ENCODE data around the gene THAP12. TPM values are rescaled to one million over a fixed set of nuclear protein-coding genes. Genes with fewer than 3 reads are reported as not detected.

Gene THAP12
- total and polyA plus RNA-seq, 2 donors (not counting 3 experiments of a cell fraction or from before 2014, with no cell fraction given) = 12.2 to 36.7 TPM

DNA sequence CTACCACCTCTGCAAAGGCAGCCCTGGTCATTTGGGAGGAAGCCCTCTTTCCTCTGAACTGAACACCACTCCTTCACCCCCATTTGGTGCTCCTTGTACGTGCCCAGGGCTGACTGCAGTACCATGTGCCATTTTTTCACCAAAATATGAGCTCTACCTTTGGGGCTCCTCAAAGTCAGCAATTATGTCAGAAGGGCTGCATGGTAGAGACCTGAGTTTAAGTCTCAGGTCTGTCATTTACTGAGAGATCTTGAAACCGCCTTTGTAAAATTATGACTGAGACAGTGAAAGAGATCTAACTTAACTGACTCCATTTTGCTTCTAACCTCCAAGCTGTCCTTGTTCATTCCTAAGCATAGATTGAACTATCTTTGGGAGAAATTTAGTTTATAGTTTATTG, 58.0 kb downstream of the THAP12 start:
- H3K9ac ChIP-seq (replicated peaks; ENCODE audit: extremely low read depth, insufficient read depth, low read length) = no peak overlapping the region
- dilution Hi-C loops (cut with MboI; ENCODE audit: extremely low pct_ligation_motif_present, low sequenced_read_pairs) = no loop called here
- H3K4me2 ChIP-seq (ENCODE audit: insufficient read depth, low read length) = no peak overlapping the region
- H3K4me3 ChIP-seq (replicated peaks in 1 of 3; ENCODE audit: insufficient read depth in 1 of 3, low read depth in 1 of 3, low read length in 3 of 3) = no peak overlapping the region
- H3K4me1 ChIP-seq (ENCODE audit: control insufficient read depth, extremely low read depth, insufficient read depth, low read length) = no peaks in the 10 kb centered on the region
- intact Hi-C loops (cut with micrococcal nuclease) = no loop called here
- no peaks in the 10 kb centered on the region for H3K36me3 ChIP-seq (ENCODE audit: control insufficient read depth in 2 of 2, extremely low read depth in 1 of 2, insufficient read depth in 2 of 2, low read length in 2 of 2)
- DNase-seq (ENCODE audit: low read depth, low spot score) (no peak), FAIRE-seq (no peak)
- BruUV-seq (replicated peaks) = no TSS peak
- H3K79me2 ChIP-seq (ENCODE audit: control insufficient read depth, insufficient read depth, low read length) = no peaks in the 10 kb centered on the region
- no peaks in the 10 kb centered on the region for H3K9me3 ChIP-seq (replicated peaks; ENCODE audit: control insufficient read depth, insufficient read depth, low read length)
- H2AFZ ChIP-seq (ENCODE audit: low read depth, low read length) = no peak overlapping the region
- H3K27me3 ChIP-seq (ENCODE audit: control insufficient read depth in 2 of 2, insufficient read depth in 2 of 2, low read length in 2 of 2) = peaks cover 20 to 29% of the 10 kb centered on the region in 2 experiments
- CTCF ChIA-PET = interaction anchor here (0.6 to 19.5 kb wide), 7 partner anchors 9 to 358 kb away, joined by 3 to 321 read pairs (median 4); partner anchors contain the start of gene WNT11
- H4K20me1 ChIP-seq (replicated peaks; ENCODE audit: control insufficient read depth, extremely low read depth, insufficient read depth, low read length) = no peaks in the 10 kb centered on the region
- POLR2A ChIA-PET = no interaction called here
- TF ChIP-seq MYC (IDR thresholded peaks at IDR 0.05; ENCODE audit: low read depth, low read length) (no peak), GATA2 (IDR thresholded peaks at IDR 0.05; ENCODE audit: insufficient read depth, insufficient read length, low read depth, low read length) (peak; percentile 4)
- H3K27ac ChIP-seq (ENCODE audit: insufficient read depth, low read depth, low read length) = no peak overlapping the region
- no peaks in the 10 kb centered on the region for H3K9me1 ChIP-seq (replicated peaks; ENCODE audit: control insufficient read depth, extremely low read depth, insufficient read depth, low read length)

GRCh38 chr11:76322540-76322939, 58.4 kb downstream of the THAP12 start:
- no peak for FAIRE-seq
- dilution Hi-C loops (cut with MboI; ENCODE audit: extremely low pct_ligation_motif_present, low sequenced_read_pairs) = no loop called here
- no peak overlapping the region for H3K4me3 ChIP-seq (replicated peaks in 1 of 3; ENCODE audit: insufficient read depth in 1 of 3, low read depth in 1 of 3, low read length in 3 of 3)

More at GRCh38 chr11:76322540-76322939, 58.4 kb downstream of the THAP12 start:
- intact Hi-C loops (cut with micrococcal nuclease) = no loop called here
- ChIA-PET POLR2A (no interaction called here), CTCF (interaction anchor here (0.6 to 19.5 kb wide), 7 partner anchors 13 to 358 kb away, joined by 3 to 321 read pairs (median 3); partner anchors contain the start of gene WNT11)
- TF ChIP-seq GATA2 (IDR thresholded peaks at IDR 0.05; ENCODE audit: insufficient read depth, insufficient read length, low read depth, low read length) (peak; percentile 44), CTCF (IDR thresholded peaks at IDR 0.05; ENCODE audit: extremely low read depth in 1 of 2, insufficient read depth in 1 of 2, low read depth in 1 of 2, low read length in 2 of 2) (no peak)
- no peak overlapping the region for H3K4me2 ChIP-seq (ENCODE audit: insufficient read depth, low read length)
- no peaks in the 10 kb centered on the region for H3K4me1 ChIP-seq (ENCODE audit: control insufficient read depth, extremely low read depth, insufficient read depth, low read length)
- DNase-seq (ENCODE audit: low read depth, low spot score) = no peak
- H3K27me3 ChIP-seq (ENCODE audit: control insufficient read depth in 2 of 2, insufficient read depth in 2 of 2, low read length in 2 of 2) = peaks cover 19 to 28% of the 10 kb centered on the region in 2 experiments
- no peaks in the 10 kb centered on the region for H3K36me3 ChIP-seq (ENCODE audit: control insufficient read depth in 2 of 2, extremely low read depth in 1 of 2, insufficient read depth in 2 of 2, low read length in 2 of 2)
- no peak overlapping the region for H2AFZ ChIP-seq (ENCODE audit: low read depth, low read length)
- no peak overlapping the region for H3K27ac ChIP-seq (ENCODE audit: insufficient read depth, low read depth, low read length)
- no peaks in the 10 kb centered on the region for H3K79me2 ChIP-seq (ENCODE audit: control insufficient read depth, insufficient read depth, low read length)
- H3K9ac ChIP-seq (replicated peaks; ENCODE audit: extremely low read depth, insufficient read depth, low read length) = no peak overlapping the region
- H3K9me1 ChIP-seq (replicated peaks; ENCODE audit: control insufficient read depth, extremely low read depth, insufficient read depth, low read length) = no peaks in the 10 kb centered on the region
- H4K20me1 ChIP-seq (replicated peaks; ENCODE audit: control insufficient read depth, extremely low read depth, insufficient read depth, low read length) = no peaks in the 10 kb centered on the region
- H3K9me3 ChIP-seq (replicated peaks; ENCODE audit: control insufficient read depth, insufficient read depth, low read length) = no peaks in the 10 kb centered on the region
- BruUV-seq (replicated peaks) = no TSS peak

Data from endothelial cell of umbilical vein (primary cell).